Measurements from ENCODE around the gene ICE1. TPM values are rescaled to one million over a fixed set of nuclear protein-coding genes. Genes with fewer than 3 reads are reported as not detected.

Gene ICE1
- total and polyA plus RNA-seq, 9 of the 15 experiments (the other 6 are each of a cell fraction or from before 2014, with no cell fraction given), result 4.9 to 47.4 (median 28.2) TPM

DNA sequence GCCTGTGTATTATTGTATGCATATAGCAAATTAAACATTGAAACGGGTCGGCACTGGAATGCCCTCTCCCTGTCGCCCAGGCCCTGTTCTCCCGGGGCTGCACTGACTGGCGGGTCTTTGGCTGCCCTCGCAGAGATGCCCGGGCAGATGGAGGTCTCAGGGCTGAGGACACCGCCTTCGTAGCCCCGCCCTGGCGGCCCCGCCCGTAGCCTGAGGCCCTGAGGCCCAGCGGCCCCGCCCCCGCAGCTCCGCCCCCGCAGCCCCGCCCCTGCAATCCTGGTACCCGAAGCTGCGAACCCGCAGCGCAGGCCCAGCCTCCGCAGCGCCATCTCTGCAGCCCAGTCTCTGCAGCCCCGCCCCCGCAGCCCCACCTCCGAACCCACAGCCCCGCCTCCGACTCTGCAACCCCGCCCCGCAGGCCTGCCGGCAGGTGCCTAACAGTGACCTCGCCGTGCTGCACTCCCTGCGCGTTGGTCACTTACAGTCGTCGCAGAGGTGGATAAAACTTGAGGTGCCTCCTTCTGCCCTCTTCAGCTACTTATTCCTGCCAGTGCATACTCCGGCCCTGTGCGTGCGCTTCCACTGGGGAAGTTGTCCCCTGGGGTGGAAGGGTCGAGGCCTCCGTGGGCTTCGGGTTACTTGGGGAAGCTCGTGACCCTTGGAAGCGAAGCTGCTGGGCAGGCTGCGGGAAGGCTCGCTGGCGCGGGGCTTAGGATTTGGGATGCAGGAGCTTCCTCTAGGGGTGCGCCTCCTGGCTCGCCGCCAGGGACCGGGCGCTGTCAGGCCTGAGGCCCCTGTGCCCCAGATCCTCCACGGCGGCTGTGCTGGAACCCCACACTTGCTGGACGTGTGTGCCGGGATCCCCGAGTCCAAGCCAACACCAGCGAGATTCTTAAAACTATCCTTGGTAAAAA lies 72.3 kb downstream of the ICE1 start:
- Histone ChIP-seq H3K4me1 (replicated peaks in 1 of 2; ENCODE audit: control insufficient read depth in 2 of 2, insufficient read depth in 2 of 2, low read length in 2 of 2) (peaks cover 3 to 9% of the 10 kb centered on the region in 2 experiments; a peak in 3 of 5 replicates), H3K27ac (ENCODE audit: extremely low read depth, low read depth, low read length) (no peak overlapping the region), H3K36me3 (ENCODE audit: control insufficient read depth, insufficient read depth, low read length) (peaks cover 2% of the 10 kb centered on the region; the same call in 2 of the 3 replicates), H3K9me3 (replicated peaks; ENCODE audit: control insufficient read depth, insufficient read depth, low read depth, low read length) (no peaks in the 10 kb centered on the region), H3K9me1 (ENCODE audit: control insufficient read depth, insufficient read depth, low read length) (no peaks in the 10 kb centered on the region), H3K79me2 (ENCODE audit: control insufficient read depth, insufficient read depth, low read length) (no peaks in the 10 kb centered on the region), H2AFZ (ENCODE audit: low read depth, low read length) (peak overlapping the region; percentile 29; the same call in 1 of the 2 replicates), H3K9ac (ENCODE audit: insufficient read depth in 1 of 2, low read depth in 2 of 2, low read length in 2 of 2) (no peak overlapping the region), H4K20me1 (replicated peaks; ENCODE audit: control insufficient read depth, insufficient read depth, low read length) (no peaks in the 10 kb centered on the region; the same call in 1 of the 2 replicates), H3K4me3 (no peak overlapping the region), H3K27me3 (ENCODE audit: control insufficient read depth in 2 of 2, insufficient read depth in 2 of 2, low read length in 2 of 2) (peaks cover 8 to 22% of the 10 kb centered on the region in 2 experiments; a peak in 3 of 5 replicates), H3K4me2 (ENCODE audit: insufficient read depth, low read length) (no peak overlapping the region; the same call in 1 of the 2 replicates)
- no TSS peak for BruUV-seq (replicated peaks)
- ATAC-seq (peak; percentile 99), DNase-seq (ENCODE audit: extremely low read depth in 1 of 4, low spot score in 3 of 4) (peak; percentile 93 to 99 (median 96)), FAIRE-seq (peak; percentile 71)
- 28% methylated on average over 44 of the region's 62 CpGs for WGBS (ENCODE audit: insufficient coverage, low coverage, missing lambda C conversion rate)
- intact Hi-C loops (cut with micrococcal nuclease) (loop anchor here (5.0 kb wide), 4 partner anchors 393 to 1253 kb away; no protein-coding TSS in a partner anchor), in situ Hi-C loops (cut with MboI) (loop anchor here (25.0 kb wide), 1 partner anchor 1243 kb away; no protein-coding TSS in a partner anchor)
- ChIA-PET CTCF (ENCODE audit: low intra/inter-chr PET ratio) (no interaction called here), POLR2A (interaction anchor here (0.5 to 1.4 kb wide), 3 partner anchors 11 to 508 kb away, joined by 4 read pairs; no protein-coding TSS in a partner anchor)
- TF ChIP-seq KLF6 (CRISPR knock-in tag; IDR thresholded peaks at IDR 0.05; ENCODE audit: borderline replicate concordance), result no peak
- no peak for TF ChIP-seq GABPA (tag; conservative IDR thresholded peaks at IDR 0.05; ENCODE audit: low read depth)
- TF ChIP-seq, protein P1, sequence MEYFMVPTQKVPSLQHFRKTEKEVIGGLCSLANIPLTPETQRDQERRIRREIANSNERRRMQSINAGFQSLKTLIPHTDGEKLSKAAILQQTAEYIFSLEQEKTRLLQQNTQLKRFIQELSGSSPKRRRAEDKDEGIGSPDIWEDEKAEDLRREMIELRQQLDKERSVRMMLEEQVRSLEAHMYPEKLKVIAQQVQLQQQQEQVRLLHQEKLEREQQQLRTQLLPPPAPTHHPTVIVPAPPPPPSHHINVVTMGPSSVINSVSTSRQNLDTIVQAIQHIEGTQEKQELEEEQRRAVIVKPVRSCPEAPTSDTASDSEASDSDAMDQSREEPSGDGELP (CRISPR knock-in tag; IDR thresholded peaks at IDR 0.05; ENCODE audit: borderline replicate concordance), result peak; percentile 28; the same call in 1 of the 2 replicates
- TF ChIP-seq, protein P2, sequence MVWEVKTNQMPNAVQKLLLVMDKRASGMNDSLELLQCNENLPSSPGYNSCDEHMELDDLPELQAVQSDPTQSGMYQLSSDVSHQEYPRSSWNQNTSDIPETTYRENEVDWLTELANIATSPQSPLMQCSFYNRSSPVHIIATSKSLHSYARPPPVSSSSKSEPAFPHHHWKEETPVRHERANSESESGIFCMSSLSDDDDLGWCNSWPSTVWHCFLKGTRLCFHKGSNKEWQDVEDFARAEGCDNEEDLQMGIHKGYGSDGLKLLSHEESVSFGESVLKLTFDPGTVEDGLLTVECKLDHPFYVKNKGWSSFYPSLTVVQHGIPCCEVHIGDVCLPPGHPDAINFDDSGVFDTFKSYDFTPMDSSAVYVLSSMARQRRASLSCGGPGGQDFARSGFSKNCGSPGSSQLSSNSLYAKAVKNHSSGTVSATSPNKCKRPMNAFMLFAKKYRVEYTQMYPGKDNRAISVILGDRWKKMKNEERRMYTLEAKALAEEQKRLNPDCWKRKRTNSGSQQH (CRISPR knock-in tag; IDR thresholded peaks at IDR 0.05), result no peak
- TF ChIP-seq SAFB (IDR thresholded peaks at IDR 0.05; ENCODE audit: borderline replicate concordance, low read depth, low read length), result 0 out of 2 replicates have a peak, but pooled peaks have one; percentile 13
- no peak for TF ChIP-seq SUPT5H (IDR thresholded peaks at IDR 0.05)
- no peak for TF ChIP-seq BACH1 (tag; IDR thresholded peaks at IDR 0.05)
- TF ChIP-seq, protein P3, sequence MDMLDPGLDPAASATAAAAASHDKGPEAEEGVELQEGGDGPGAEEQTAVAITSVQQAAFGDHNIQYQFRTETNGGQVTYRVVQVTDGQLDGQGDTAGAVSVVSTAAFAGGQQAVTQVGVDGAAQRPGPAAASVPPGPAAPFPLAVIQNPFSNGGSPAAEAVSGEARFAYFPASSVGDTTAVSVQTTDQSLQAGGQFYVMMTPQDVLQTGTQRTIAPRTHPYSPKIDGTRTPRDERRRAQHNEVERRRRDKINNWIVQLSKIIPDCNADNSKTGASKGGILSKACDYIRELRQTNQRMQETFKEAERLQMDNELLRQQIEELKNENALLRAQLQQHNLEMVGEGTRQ (CRISPR knock-in tag; IDR thresholded peaks at IDR 0.05), result 0 out of 2 replicates have a peak, but pooled peaks have one; percentile 18
- TF ChIP-seq ZNF707 (CRISPR knock-in tag; conservative IDR thresholded peaks at IDR 0.05), result no peak
- no peak for TF ChIP-seq ZNF444 (CRISPR knock-in tag; IDR thresholded peaks at IDR 0.05)
- TF ChIP-seq NCOA4 (IDR thresholded peaks at IDR 0.05; ENCODE audit: partially characterized antibody), result no peak
- TF ChIP-seq, protein P4, sequence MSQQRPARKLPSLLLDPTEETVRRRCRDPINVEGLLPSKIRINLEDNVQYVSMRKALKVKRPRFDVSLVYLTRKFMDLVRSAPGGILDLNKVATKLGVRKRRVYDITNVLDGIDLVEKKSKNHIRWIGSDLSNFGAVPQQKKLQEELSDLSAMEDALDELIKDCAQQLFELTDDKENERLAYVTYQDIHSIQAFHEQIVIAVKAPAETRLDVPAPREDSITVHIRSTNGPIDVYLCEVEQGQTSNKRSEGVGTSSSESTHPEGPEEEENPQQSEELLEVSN (IDR thresholded peaks at IDR 0.05; ENCODE audit: borderline replicate concordance in 1 of 2, extremely low read depth in 1 of 2, insufficient read depth in 1 of 2, insufficient read length in 1 of 2, low read depth in 1 of 2, low read length in 1 of 2, poor library complexity in 1 of 2, severe bottlenecking in 1 of 2), result peak in 1 of 2 experiments; percentile 58
- TF ChIP-seq GATAD2B (IDR thresholded peaks at IDR 0.05; ENCODE audit: borderline replicate concordance), result no peak
- TF ChIP-seq ZNF175 (CRISPR knock-in tag; IDR thresholded peaks at IDR 0.05; ENCODE audit: low read depth), result no peak
- TF ChIP-seq TFAM (CRISPR knock-in tag; conservative IDR thresholded peaks at IDR 0.05), result no peak

Data from K562 (cell line).